ENCODE measurements around the gene MORN5.

GRCh38 chr9:122228568-122229484 is 69.1 kb downstream of the MORN5 start, which contains the start of gene LHX6:
- TF ChIP-seq EZH2 (IDR thresholded peaks at IDR 0.05; ENCODE audit: insufficient read depth, poor library complexity, severe bottlenecking) (no peak), EZH2phosphoT487 (IDR thresholded peaks at IDR 0.05; ENCODE audit: insufficient read depth, low read depth) (no peak)

All from GM23248 (cell line).